8988T (cell line): ENCODE data around the gene TTPAL.

Source experiments
- DNase-seq: peaks from one replicate; pipeline ENCODE4 v3.0.0; 2011

Gene TTPAL

DNA sequence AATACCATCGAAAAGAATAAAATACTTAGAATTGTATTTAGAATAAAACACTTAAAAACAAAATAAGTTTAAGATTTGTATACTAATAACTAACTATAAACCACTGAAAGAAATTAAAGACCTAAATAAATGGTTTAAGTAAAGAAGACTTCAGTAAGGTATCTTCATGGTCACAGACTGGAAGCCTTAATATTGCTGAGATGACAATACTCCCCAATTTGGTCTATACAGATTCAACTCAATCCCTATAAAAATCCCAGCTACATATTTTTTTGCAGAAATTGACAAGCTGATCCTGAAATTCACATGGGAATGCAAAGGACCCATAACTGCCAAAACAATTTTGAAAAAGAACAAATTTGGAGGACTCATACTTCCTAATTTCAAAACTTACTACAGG, 27.3 kb downstream of the TTPAL start:
- no peak for DNase-seq

DNA sequence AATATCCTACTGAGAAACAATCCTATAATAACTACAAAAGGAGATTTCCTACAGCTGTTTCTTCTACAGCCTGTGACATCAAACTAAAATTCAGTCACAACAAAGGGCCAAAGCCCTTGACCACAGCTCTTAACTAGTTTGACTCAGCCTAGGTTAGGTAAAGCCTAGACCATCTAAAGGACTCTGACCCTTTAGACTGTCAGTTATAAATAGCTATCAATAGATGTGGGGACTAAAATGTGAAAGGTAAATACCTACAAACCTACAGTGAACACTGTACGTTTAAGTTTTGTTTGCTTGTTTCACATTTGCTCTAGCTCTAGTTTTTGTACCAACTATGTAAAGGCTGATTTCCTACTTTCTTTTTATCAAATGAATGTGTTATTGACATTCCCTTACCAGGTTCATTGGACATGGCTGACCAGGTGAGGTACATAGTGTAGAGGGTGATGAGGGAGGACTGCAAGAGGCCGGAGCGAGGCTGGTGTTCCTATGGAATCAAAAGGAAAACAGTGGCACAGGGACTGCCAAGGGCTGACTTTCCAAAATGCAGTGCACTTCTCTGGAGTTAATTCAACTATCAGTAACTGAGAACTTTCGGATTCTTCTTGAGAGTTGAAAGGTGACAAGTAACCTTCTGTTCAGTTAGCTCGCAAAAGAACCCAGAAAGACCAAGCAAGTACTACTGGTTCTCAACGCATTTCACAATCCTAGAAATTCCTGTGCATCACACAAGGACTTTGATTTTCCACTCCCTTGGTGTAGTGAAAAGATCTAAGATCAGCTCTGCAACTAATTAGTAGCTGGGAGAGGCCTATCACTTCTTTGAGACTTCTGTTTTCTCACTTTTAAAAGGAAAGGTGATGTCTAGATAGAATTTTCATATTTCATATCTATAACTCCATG, 29.0 kb downstream of the TTPAL start:
- DNase-seq, result no peak

GRCh38 chr20:44509762-44510161, 34.1 kb downstream of the TTPAL start:
- no peak for DNase-seq

- no peak for DNase-seq
These were observed 38.2 kb downstream of the TTPAL start for GRCh38 chr20:44513871-44514270.

GRCh38 chr20:44516491-44516890, 40.8 kb downstream of the TTPAL start:
- no peak for DNase-seq

DNA sequence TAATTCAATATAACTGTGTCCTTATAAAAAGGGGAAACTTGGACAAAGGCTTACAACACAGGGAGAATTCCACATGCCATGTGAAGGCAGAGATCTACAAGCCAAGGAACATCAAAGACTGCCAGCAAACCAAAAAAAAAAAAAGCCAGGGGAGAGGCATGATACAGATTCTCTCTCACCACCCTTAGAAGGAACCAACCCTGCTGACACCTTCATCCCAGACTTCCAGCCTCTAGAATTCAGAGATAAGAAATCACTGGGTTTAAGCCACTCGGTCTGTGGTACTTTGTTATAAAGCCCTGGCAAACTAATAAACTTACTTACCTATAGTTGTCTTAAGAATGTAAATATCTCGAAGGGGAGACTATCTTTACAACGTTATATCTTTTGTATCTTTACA, 41.8 kb downstream of the TTPAL start:
- no peak for DNase-seq

DNA sequence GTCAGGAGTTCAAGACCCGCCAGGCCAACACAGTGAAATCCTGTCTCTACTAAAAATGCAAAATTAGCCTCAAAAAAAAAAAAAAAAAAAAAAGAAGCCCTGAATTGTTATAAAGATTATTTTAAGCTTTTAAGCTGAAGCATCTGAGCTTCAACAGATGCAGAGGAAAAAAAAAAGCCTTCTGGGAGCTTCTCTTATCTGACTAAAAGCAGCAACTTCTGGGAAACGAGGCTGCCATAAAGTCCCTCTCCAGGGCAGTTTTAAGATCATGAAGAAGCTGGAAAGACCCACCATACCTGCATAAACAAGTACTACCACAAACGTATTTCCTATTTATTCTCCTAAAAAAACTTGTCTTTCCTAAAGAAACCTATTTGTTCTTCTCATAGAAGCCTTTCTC, 42.6 kb downstream of the TTPAL start:
- DNase-seq, result no peak

- DNase-seq, result no peak
These were observed 45.2 kb downstream of the TTPAL start for GRCh38 chr20:44520881-44521280.

DNA sequence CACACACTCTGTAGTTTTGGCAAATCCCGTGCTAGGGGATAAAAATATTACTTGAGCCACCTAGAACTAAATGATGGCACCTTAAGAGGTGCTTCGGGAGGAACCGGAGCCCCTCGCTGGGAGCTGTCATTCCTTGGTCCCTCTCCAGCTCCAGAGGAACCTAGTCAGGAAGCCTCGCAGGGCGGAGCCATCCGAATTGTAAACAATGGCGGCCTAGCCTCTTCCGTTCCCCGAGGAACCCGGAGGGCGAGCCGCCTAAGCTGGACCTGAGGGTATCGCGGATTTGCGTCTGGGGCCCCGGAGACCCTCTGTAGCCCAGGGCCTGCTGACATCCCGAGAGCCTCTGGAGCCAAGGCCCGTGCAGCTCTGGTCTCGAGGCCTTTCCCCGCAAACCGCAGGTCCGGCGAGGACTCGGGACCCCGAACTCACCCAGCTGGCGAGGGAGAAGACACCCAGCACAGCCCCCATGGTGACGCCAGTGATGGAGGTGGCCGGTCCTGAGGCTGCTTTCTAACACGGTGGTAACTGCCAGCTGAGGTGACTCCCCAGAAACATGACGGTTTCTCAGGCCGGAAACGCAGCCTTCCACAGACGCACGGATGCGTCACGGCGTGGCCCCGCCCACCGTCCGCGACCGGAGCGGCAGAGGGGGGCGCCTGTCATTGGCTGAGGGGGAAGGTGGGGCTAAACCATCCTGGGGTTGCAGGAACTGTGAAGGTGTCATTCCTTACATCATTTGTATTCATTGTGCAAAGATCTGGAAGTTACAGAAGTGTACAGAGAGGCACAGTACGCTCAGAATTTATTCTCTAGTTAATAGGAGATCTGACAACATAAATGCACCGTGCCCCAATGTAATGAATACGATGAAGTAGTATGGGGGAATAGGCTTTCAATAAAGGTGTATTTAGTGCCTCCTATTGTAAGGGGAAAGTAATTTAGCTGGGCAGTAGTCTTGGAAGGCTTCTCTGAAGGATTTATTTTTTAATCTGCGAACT, 46.1 kb downstream of the TTPAL start, which contains the start of gene SERINC3:
Gene SERINC3 (minus strand): TSS at position 587 of the 998 bp plus-strand sequence. CDS start 119 bp downstream, at position 468.
- peak; percentile 68 for DNase-seq

DNA sequence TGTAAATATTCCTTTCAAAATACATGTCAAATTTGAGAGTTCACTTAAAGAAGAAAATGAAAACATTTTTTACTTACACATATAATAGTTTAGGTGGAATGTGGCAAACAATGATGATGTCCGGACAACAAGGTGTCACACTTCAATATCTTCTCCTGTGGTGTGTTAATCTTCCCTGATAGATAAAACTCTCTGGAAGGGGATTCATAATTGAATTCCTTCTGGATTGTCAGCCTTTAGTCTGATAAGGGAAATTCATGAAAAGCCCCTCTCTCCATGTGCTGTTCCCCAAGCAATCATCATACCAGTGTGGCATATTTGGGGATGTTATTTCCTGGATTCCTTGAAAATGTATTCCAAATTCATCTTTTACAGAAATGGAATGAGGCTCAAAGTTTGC, 47.2 kb downstream of the TTPAL start:
- DNase-seq, result no peak

- DNase-seq, result no peak
These were observed 48.1 kb downstream of the TTPAL start for GRCh38 chr20:44523746-44524145.

DNA sequence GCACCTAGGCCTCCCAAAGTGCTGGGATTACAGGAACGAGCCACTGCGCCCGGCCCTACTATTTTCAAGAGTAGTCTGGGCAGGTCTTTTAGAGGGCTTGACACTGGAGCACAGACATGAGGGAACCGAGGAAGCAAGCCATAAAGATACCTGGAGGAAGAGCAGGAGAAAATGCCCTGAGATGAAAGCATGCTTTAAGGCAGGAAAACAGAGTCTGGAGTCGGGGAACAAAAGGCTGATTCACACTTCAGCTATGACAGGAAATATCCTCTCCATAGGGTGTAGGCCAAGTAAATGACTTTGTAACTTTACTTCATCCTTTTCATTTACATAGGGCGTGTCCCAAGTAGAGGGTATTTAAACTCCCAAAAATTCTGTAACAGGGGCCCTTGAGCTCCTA, 50.5 kb downstream of the TTPAL start:
- DNase-seq, result peak; percentile 21

GRCh38 chr20:44527716-44528199, 52.1 kb downstream of the TTPAL start:
- DNase-seq, result no peak

- DNase-seq, result no peak
These were observed 52.6 kb downstream of the TTPAL start for GRCh38 chr20:44528309-44528708.

DNA sequence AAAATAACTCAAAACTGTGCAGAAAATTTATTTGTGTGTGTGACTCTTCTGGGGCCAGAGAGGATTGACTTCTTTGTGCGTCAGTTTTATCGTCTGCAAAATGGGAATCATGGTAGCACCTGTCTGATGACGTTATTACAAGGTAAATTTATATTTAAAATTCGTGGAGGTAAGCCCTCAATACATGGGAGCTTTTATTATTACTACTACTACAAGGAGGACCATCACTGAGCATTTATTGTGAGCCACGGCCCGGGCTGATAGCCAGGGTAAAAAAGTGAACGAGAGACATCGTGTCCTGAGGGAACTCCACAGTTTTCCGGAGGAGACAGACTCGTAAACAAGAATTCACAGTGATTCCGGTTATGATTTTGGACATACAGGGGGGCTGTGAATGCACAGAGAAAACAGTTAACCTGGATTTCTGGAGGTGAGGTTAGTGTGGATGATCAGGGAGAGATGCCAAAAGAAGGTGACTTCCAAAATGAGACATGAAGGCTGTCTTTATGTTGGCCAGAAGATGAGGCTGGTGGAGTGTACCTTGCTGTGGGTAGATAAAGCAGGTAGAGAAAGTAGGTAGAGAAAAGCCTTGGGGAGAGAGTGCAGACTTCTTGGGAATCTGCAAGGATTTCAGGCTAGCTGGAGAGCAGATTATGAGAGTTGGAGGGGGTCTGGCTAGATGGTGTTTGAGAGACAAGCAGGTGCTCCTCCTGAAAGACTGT, 56.7 kb downstream of the TTPAL start:
- DNase-seq, result peak; percentile 20

GRCh38 chr20:44532981-44533331, 57.3 kb downstream of the TTPAL start:
- no peak for DNase-seq

DNA sequence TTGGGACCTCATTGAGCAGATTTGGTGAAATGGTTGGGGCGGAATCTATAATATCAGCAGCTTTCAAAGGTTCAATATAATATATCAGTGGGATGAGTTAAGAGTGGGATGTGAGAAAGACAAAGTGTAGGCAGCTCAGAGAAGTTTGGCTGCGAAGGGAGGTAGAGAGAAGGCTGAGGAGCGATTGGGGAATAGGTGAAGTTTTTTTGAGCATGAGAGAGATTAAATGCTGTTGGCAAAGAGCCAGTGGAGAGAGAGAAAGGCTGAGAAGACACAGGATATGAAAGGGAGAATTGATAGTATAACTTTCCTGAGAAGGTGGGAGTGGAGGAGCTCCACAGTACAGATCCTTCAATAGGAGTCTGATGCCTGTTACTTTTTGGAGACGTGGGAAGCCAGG, 58.3 kb downstream of the TTPAL start:
- no peak for DNase-seq

DNA sequence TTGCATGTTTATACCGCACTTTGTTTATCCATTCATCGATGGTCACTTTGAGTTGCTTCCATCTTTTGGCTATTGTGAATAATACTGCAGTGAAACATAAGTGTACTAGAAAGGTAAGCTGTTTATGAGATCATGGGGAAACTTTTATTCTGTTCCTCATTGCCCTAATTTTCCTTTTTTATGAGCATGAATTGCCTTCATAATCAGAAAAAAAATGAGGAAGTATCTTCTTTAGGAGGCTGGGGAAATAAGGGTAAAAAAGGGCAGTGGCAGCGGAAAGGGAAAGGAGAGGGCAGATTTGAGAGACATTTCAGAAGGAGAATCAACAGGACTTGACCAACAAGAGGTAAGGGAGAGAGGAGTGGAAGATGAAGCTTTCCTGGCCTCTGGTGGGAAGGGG, 60.5 kb downstream of the TTPAL start:
- no peak for DNase-seq

DNA sequence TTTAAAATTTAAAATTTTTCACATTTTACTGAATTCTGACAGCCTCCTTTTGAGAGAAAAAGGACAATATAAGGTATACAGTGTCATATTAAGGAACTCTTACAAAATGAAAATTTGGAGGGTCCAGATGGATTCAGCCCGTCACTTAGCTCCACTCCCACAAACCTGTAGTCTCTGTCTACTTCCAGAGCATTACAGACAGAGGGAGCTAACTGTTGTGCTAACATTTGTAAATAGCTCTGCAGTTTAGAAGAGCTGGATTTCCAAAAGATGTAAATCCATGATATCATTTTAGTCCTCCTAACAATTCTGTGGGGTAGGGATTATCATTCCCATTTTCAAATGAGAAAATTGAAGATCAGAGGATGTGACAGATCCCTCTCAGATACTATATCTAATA, 62.3 kb downstream of the TTPAL start:
- DNase-seq, result no peak

DNA sequence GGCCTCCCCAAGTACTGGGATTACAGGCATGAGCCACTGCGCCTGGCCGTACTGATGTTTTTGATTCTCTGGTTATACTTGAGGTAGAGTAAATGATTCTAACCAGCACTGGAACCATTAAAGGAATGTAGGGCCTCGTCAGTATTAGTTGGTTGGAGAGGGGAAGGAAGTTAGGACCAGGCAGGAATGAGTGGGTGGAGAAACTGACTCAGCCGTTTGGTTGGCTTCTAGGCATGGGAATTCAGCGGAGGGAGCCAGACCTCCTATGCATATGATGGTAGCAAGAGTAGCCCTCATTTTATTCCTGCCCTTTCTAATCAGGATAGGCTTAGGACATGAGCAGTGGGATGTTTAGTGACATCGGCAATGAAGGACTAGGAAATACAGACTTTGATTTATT, 65.2 kb downstream of the TTPAL start:
- DNase-seq, result no peak

DNA sequence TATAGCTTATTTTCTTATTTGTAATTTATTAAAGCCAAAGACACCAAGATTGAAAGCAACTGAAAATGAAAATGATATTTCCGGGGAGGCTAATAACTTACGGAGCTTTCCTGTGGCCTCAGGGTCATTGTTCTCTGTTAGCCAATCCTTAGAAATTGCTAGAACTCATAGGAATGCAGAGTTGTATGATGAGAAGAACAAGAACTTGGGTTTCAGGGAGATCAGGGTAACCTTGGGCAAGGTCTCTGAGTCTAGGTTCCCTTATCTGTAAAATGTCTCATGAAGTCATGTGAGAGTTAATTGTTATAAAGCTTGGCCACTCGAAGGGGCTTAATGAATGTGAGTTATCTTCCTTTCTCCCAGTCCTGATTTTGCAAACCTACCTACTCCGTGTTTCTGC, 66.3 kb downstream of the TTPAL start:
- DNase-seq, result no peak

DNA sequence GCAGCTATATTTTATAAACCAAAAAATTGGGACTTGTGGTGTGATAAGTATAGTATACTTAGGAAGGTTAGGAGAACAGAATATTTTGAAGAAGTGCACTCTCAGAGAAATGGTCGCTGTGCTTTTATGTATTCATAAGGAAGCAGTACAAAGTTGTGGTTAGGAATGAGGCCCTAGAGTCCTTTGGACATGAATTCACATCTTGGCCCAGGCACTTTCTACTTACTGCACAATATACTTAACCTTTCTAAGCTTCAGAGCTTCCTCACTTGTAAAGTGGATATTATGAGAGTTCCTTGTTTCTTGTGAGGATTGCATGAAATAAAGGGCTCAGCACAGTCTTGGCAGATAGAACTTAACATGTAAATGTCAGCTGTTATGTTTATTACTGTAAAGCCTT, 67.2 kb downstream of the TTPAL start:
- no peak for DNase-seq

DNA sequence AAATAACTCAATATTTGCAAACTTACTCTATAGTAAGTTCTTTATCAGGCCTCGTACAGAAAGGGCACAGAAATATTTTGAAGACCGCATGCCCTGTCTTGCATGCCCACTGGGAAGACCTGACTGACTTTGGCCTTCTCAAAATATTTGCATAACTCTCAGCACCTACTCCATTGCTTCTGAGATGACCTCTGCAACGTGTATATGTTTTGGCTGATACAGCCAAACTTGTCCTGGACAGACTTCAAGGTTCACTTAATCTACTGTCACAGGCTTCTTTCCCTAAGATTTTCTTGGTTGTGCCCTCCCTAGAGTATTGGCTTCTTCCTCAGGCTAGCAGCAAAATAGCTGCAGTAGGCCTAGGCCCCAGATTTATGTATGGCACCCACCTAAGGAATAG, 67.7 kb downstream of the TTPAL start:
- DNase-seq, result no peak
